Limb (tissue), 2 donors: ENCODE measurements around the gene ZNF652.
"Not testable (repeated sequence)": the region's sequence is repeated elsewhere in the genome, so short reads cannot be mapped to it uniquely, and the experiment has no call there.

Experiments used
- DNase-seq, 2 donors: peaks; one replicate each; pipeline ENCODE4 v3.0.0-alpha.2; 2016; ENCODE audit errors: extremely low spot score in 2 of 2

ZNF652 gene

DNA sequence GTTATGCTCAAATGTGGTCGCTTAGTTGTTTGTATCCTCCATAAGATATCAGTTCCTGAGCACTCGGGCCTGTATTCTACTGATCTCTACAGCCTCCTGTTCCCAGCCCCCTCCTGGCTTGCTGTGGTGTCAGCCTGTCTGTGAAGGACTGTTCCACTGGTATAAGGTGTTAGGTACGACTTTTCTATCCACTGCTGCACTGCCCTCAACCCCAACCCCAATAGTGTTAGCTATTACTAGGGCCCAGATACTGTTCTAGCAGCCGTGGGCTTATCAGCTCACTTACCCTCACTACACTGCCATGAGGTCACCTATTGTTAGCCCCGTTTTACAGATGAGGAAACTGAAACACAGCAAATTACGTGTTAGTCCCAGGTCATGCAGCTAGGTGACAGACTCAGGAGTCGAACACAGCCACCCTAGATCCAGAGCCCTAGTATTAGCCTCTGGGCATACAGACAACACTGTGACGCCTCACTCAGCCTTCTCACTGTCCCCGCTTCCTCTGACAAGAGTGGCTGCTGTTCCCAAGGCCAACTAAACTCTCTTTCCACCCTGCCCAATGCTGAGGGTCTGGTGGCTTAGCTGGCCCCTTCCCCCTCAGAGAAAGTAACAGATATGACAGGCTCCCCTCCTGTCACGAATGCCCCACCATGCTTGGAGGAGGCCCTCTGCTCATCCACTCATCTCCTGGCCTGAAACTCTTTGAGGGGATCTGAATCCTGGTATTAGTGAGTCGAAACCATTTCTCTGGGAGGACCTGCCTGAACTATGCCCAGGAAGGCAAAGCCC lies 25.6 kb upstream of the ZNF652 start:
- DNase-seq: no peak

DNA sequence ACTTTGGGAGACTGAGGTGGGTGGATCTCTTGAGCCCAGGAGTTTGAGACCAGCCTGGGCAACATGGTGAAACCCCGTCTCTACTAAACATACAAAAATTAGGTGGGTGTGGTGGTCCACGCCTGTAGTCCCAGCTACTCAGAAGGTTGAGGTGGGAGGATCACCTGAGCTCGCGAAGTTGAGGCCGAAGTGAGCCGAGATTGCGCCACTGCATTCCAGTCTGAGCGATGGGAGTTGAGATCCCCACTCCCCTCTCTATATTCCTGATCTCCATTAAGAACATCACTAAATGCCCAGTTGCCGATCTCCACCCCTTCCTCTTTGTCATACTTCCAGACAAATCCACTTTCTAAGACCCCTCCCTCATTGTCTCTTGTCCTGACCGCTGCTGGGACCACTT lies 24.3 kb upstream of the ZNF652 start:
- no peak for DNase-seq

DNA sequence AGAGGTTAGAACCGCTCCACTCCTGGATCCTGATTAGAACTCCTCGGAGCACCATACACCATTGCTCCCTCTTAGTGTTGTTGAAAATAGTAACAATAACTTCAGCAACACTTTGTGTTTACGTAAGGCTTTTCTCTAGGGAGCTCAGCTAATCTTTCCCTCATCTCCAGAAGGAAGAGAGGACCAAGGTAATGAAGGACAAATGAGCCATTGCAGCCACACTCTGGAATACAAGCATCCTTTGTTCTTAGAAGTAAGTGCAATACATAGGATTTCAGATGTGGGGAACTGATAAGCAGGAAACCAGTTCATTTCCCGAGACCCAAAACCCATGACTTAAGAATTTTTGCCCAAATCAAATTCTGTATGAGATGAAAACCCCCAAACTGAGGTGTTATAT lies 22.9 kb upstream of the ZNF652 start:
- no peak for DNase-seq

DNA sequence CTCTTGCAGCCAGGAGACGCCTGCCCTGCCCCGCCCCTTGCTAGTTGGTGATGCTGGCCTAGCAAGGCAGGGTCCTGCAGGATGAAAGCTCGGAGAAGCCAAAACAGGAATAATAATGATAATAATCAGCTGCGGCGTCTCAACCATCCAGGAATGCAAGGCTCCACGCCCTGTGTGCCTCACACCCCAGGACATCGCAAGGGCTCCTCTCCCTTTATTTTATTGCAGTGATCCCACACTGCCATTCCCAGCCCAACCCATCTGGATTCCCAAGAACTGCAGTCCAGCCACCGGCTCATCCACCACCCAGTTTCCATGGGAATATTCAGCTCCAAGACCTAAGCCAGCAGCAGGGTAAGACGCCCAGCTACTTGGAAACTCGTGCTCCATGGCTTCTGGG lies 21.0 kb upstream of the ZNF652 start:
- DNase-seq: no peak

DNA sequence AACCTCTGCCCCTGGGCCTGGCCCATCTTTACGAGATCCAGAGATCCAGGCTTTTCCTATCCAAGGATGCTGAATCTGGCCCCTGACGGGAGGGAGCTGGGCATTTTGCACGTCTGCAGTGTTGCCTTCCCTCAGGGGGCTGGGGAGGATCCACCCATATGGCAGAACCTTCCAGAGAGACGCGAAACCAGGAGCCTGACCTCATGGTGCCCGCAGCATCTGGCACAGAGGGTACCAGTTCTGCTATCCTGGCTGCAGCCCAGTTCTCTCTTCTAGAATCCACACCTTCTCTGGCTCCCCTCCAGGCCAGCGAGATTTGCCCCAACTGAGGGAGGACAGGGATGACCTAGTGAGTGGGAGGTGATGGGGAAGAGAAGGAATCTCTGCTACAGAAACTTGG lies 20.5 kb upstream of the ZNF652 start:
- no peak for DNase-seq

DNA sequence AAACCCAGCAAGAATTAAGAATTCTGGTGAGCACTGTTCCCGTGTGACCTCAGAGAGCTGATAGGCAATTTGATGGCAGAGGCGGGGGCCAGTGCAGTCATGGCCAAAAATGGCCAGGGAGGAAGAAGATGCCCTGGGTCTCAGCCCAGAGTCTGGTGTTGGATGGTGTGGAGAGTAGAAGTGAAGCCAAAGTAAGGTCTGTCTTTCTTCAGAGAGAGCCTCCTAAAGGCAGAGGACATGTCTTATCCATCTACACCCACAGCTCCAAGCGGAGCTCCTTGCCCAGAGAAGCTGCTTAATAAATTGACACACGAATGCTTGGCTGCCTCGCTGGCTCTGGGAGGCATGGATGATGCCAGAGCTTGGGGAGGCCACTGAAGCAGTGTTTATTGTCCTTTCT lies 19.7 kb upstream of the ZNF652 start:
- no peak for DNase-seq

DNA sequence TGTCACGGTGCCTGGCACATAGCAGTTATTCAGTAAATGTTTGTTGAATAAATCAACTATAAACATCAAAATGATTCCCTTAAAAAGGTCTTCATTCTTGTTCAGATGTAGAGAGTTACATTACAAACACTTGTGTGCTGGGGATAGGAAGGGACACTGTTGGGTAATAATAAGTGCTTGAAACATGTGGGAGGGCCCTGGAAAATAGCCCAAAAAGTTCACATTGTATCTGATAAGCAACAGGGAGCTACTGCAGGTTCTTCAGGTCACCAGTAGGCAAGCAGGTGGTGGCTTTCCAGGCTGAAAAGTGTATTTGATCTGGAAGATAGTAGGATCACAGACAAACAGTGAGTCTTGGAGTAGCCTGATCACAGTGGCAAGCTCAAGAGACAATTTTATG lies 19.0 kb upstream of the ZNF652 start:
- DNase-seq: no peak

DNA sequence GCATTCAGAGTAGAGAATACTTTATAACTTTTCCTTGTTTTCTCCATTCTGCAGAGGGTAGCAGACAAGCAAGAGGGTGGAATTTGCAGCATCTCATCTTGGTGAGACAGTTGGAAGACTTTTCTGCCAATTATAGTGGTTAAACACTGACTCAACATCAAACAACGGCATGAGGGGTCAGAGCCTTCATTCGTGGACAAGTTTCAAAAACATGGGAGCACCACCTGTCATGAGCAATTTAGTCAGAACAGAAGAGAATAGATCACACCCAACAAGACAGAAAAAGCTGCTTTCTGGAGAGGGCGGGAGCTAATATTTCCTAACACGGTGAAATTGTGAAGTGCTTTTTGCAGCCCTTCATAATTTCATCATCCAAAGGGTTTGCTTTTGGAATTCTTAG lies 17.9 kb upstream of the ZNF652 start:
- no peak for DNase-seq

DNA sequence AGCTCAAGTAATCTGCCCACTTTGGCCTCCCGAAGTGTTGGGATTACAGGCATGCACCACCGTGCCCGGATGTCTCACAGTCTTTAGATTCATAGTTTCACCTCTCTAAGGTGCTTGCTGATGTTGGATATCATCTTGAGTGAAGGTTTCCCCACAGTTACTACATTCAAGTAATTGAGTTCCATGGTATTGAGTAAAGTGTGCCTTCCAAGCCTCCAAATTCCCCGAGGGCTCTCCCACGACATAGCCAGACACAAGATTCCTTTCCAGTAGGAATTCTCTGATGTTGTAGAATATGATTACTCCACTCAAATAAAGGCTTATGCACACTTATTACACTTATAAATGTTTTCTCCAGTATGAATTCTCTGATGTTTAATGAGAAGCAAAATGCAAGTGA lies 16.3 kb upstream of the ZNF652 start:
- no peak for DNase-seq

DNA sequence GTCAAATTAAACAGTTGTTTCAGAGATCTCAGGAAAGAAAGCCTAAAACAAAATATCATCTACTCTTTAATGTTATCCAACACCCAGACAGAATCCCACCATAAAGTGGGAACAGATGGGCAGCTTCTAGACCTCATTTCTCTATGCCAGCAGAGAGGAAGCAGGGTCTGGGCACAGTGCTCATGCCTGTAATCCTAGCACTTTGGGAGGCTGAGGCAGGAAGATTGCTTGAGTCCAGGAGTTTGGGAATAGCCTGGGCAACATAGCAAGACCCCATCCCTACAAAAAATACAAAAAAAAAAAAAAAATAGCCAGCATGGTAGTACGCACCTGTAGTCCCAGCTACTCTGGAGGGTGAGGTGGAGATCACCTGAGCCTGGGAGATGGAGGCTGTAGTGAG lies 13.5 kb upstream of the ZNF652 start:
- no peak for DNase-seq

DNA sequence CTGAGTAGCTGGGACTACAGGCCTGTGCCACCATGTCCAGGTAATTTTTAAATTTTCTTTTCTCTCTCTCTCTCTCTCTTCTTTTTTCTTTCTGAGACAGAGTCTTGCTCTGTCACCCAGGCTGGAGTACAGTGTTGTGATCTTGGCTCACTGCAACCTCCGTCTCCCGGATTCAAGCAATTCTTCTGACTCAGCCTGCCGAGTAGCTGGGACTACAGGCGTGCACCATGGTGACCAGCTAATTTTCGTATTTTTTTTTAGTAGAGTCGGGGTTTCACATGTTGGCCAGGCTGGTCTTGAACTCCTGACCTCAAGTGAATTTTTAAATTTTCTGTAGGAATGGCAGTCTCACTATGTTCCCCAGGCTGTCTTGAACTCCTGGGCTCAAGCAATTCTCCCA lies 11.1 kb upstream of the ZNF652 start:
- no peak for DNase-seq

DNA sequence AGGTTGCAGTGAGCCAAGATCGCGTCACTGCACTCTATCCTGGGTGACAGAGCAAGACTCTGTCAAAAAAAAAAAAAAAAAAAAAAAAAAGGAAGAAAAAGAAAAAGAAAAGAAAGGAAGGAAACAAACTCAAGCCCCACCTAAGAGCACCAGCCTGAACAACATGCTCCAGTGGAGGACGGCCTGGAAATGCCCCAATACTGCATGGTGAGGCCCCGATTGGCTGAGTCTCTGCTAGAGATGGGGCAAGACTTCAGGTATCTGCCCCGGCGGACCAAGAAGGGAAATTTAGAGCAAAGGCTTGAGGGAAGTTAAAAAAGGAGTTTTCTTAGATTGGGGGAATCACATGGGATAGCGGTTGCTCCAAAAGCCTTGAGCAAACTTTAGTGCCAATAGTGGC lies 10.4 kb upstream of the ZNF652 start:
- no peak for DNase-seq

DNA sequence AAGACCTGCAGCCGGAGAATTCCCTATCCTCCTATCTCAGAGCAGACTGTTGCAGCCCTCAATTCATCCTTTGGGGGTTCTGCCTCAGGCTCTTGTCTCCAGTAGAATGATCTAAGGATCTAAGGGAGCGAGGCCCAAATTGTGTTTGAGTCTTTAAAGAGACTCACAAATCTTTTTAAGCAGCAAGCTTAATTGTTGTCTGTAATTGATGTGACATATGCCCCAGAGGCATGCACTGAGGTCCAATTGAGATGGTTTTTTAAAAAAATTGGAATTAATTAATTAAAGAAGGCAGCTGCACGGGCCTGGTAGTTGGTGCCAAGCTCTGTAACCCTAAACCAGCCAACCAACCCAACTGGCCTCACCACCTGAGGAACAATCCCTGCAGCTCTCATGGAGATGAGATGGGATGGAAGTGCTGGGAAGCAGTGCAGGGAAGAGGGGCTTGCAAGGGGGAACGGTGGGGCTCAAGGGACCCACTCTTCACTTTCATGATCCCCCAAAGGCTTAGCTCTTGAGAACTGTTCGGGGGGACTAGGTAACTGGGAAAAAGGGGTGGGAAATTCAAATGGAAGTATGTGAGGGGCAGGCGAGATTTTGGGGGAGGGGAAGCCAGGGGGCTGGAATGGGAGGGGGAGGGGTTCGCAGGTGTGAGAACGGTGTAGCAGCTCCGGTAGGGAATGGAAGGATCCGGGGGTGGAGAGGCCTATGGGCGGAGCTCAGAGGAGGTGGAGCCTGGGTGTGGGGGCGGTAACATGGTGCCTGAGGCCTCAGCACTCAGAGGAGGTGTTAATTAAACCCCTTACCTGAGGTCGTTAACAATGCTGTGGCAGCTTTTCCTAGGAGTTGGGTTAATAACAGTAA lies 9.2 kb upstream of the ZNF652 start:
- no peak for DNase-seq

DNA sequence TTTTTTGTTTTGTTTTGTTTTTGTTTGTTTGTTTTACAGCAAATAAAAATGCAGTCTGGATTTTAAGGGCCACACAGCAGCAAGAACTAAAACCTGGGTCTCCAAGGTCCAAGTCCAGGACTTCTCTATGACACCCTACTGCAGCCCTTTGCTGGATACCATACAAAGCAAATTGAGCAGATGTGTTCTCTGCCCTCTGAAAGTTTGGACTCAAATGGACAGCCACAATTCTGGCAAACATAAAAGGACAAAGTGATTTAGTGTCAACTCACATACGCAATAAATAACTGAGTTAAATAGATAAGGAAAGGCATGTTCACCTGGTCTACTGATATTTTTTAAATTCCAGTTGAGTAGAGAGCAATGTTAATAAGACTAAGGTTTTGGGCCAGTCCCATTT lies 7.7 kb upstream of the ZNF652 start:
- no peak for DNase-seq

DNA sequence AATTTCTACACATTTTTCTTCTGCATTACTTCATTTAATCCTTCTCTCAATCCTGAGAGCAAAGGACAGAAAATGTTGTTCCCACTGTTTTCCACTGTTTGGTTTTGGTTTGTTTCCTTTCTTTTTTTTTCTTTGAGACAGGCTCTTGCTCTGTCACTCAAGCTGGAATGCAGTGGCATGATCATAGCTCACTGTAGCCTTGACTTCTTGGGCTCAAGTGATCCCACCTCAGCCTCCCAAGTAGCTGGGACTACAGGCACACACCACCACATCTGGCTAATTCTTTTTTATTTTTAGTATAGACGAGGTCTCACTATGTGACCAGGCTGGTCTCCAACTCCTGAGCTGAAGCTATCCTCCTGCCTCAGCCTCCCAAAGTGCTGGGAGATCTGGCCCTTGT lies 7.0 kb upstream of the ZNF652 start:
- DNase-seq: no peak

DNA sequence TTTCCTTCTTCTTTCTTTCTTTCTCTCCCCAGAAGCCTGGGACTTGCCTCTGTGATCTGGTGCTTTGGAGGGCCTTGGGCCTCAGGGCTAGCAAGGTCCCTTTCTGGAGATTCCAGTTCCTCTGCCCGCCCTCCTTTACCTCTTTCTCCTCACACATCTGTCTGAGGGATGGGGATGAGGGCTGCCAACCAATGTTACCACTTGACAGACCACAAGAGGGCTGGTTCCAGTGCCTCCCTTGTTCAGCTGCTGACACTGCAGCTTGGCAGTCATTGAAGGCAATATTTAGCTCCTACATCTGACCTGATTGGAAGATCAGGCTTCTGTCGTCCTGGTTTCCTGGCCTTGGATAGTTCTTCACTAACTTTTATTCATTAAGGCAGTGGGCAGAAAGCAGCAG lies 3.6 kb upstream of the ZNF652 start:
- DNase-seq: no peak

DNA sequence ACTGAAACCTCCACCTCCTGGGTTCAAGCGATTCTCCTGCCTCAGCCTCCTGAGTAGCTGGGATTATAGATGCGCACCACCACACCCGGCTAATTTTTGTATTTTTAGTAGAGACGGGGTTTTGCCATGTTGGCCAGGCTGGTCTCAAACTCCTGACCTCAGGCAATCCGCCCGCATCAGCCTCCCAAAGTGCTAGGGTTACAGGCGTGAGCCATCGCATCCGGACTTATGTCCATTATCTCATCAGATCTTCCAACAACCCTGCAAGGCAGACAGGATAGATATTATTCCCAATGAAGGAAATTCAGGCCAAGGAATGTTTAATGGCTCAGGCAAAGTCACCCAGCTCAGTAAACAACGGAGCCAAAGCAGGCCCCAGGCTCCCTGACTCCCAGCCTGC lies 3.1 kb upstream of the ZNF652 start:
- DNase-seq: not testable (repeated sequence)

DNA sequence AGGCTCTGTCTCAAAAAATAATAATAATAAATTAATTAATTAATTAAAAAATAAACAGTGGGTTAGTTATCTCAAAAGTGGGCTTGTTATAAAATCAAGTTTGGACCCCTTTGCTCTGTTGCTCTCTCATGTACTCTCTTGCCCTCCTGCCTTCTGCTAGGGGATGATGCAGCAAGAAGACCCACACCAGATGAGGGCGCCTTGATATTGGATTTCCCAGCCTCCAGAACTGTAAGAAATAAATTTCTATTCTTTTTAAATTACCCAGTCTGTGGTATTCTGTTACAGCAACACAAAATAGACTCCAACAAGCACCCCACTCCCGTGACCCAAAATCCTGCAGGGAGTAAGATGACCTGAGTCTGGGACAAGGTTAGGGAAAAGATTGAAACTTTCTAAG lies 2.1 kb upstream of the ZNF652 start:
- no peak for DNase-seq

DNA sequence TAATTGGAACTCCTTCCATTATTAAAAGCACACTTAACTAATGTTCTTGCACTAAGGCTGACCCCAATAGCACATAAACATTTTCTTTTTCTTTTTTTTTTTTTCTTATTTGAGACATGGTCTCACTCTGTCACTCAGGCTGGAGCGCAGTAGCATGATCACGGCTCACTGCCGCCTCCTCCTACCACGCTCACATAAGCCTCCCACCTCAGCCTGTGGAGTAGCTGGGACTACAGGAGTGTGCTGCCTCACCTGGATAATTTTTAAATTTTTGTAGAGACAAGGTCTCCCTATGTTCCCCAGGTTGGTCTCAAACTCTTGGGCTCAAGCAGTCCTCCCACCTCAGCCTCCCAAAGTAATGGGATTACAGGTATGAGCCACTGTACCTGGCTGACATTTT lies 1.2 kb upstream of the ZNF652 start:
- no peak for DNase-seq

DNA sequence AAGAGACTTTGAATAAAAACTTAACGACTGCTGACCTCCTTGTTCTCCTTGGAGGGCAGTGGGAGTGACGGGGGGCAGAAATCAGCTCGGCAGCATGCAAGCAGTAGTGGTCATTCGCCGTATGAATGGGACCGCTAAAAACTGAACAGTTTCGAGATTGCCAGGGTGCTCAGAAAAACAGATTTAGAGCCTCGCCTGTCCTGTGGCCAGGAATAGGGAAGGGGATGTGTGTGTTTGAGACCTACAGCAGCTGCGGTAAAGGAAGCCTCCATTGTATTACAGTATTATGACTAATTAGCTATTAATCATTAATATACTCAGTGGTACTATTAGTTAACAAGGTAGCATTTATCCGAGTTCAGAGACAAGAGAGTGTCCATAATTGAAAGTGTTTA lies 670 bp upstream of the ZNF652 start:
- no peak for DNase-seq

DNA sequence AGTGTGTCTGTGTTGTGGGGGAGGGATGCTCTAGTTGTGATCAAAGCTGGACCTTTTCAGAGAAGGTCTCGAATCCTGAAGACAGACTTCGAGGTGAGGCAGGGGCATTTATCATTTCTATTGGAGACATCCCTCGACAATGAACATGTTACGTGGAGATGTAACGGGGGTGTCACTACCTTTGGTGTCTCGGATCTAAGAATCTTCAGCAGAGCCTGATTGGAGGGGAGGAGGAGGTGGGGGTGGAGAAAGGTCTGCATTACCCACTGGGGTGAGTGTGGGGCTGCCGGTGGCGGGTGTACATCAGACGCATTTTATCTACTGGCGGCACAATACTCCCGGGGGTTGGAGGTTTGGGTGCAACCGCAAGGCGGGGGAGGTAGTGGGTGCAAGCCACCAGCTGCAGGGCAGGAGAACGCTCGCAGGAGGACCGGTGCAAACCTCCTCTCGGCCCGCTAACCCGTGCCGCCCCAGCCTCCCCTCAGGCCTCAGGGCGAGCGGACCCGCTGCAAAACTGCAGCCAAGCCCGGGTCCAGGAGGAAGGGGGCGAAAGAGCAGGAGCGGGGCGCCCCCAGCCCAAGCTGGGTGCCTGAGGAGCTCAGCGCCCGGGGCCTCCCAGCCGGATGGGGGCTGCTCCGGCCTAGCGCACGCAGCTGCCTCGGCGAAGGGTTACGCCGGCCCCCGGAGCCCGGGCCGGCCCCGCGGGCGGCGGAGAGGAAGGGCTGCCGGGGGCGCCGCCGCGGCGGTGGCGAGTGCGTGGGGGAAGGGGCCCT lies 735 bp downstream of the ZNF652 start:
- DNase-seq: no peak

DNA sequence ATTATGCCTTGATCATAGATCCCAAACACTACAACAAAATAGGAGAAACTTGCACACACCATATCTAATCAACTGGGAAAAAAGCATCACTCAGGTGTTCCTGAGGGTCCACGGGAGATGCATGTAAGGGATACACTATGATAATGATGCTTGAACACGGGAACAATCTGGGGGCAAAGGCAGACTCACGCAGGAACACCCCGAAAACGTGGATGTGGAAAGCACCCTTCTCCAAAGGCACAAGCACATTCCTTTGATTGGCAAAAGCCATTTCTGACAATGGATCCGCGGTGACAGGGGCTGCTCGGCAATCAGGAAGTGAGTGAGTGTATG lies 1.3 kb downstream of the ZNF652 start:
- no peak for DNase-seq
